ENCODE results near the gene CDC42. TPM values are rescaled to one million over a fixed set of nuclear protein-coding genes. Genes with fewer than 3 reads are reported as not detected.
A peak's percentile ranks its signal among the peaks of the same experiment; 100 is the strongest.

Gene CDC42
- total RNA-seq, 1 experiment from 2014 or later: 198 TPM

DNA sequence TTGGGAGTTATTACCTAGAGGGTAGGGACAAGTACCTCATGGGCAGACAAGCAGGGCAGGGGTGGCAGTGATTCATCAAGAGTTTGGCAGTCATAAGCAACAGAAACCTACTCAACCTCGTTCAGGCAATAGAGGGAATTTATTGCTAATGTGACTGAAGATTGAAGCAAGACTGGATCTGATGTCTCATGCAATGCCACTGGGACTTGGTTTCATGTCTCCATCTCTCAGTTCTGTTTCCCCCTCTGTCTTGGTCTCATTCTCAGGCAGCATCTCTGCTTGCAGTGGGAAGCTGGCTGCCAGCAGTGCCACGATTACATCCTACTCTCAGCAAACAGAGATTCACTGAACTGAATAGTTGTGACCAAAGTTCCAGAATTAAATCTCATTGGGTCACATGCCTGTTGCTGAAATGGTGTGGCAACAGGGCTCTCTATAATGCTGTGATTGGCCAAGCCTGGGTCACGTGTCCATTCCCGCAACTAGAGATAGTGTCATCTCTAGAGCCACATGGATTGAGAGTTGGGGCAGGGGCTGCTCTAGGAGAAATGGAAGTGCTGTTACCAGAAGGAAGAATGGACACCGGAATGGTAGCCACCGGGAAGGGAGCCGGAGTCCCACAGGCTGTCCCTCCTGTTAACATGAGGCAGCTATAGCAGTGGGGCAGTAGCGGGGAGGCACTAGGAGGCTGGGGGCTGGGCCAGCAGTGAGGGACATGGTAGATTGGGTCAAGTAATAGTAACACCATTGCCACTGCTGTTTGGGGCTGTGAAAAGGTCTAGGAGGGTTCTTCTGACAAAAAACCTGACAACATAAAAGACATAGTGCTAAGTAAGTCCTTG lies 3.9 kb upstream of the CDC42 start:
- no peak for TF ChIP-seq EZH2 (IDR thresholded peaks at IDR 0.05; ENCODE audit: borderline replicate concordance, low read depth, low read length, poor library complexity, severe bottlenecking)
- TF ChIP-seq, protein P1, sequence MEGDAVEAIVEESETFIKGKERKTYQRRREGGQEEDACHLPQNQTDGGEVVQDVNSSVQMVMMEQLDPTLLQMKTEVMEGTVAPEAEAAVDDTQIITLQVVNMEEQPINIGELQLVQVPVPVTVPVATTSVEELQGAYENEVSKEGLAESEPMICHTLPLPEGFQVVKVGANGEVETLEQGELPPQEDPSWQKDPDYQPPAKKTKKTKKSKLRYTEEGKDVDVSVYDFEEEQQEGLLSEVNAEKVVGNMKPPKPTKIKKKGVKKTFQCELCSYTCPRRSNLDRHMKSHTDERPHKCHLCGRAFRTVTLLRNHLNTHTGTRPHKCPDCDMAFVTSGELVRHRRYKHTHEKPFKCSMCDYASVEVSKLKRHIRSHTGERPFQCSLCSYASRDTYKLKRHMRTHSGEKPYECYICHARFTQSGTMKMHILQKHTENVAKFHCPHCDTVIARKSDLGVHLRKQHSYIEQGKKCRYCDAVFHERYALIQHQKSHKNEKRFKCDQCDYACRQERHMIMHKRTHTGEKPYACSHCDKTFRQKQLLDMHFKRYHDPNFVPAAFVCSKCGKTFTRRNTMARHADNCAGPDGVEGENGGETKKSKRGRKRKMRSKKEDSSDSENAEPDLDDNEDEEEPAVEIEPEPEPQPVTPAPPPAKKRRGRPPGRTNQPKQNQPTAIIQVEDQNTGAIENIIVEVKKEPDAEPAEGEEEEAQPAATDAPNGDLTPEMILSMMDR (conservative IDR thresholded peaks at IDR 0.05; ENCODE audit: low read depth, low read length): no peak
- DNase-seq (ENCODE audit: low spot score): no peak
- no peaks in the 10 kb centered on the region for H3K9me3 ChIP-seq (ENCODE audit: low read depth, low read length, poor library complexity, severe bottlenecking)
- H3K36me3 ChIP-seq (ENCODE audit: insufficient read depth, low read length, poor library complexity, severe bottlenecking): no peaks in the 10 kb centered on the region
- H3K4me1 ChIP-seq (ENCODE audit: insufficient read depth, low read length, poor library complexity, severe bottlenecking): peaks cover 7% of the 10 kb centered on the region
- no peak overlapping the region for H3K27ac ChIP-seq (ENCODE audit: low read depth, low read length, poor library complexity, severe bottlenecking)
- POLR2A ChIA-PET (ENCODE audit: low non-redundant PET): no interaction called here
- CTCF ChIA-PET: no interaction called here
- no TSS peak for BruUV-seq (replicated peaks)
- no peaks in the 10 kb centered on the region for H3K27me3 ChIP-seq (replicated peaks; ENCODE audit: insufficient read depth, low read depth, low read length, poor library complexity)
- H3K4me3 ChIP-seq (ENCODE audit: low read depth, low read length, poor library complexity, severe bottlenecking): no peak overlapping the region
- intact Hi-C loops (cut with micrococcal nuclease; ENCODE audit: unreplicated experiment): no loop called here

DNA sequence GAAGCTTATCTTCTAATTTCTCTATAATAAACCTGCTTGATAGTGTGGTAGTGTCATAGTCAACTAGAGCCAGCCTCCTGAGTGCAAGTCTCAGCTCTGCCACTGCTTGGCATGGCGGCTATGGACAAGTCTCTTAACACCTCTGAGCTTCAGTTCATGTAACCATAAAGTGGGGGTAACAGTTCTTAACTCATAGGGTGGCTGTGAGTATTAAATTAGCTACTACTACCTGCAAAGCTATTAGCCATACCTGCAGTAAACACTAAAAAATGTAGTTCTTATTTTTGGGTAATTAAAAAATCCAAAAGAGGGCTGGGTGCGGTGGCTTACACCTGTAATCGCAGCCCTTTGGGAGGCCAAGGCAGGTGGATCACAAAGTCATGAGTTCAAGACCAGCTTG lies 2.2 kb upstream of the CDC42 start:
- Histone ChIP-seq H3K4me3 (ENCODE audit: low read depth, low read length, poor library complexity, severe bottlenecking) (no peak overlapping the region), H3K27ac (ENCODE audit: low read depth, low read length, poor library complexity, severe bottlenecking) (no peak overlapping the region), H3K9me3 (ENCODE audit: low read depth, low read length, poor library complexity, severe bottlenecking) (no peaks in the 10 kb centered on the region), H3K27me3 (replicated peaks; ENCODE audit: insufficient read depth, low read depth, low read length, poor library complexity) (no peaks in the 10 kb centered on the region), H3K36me3 (ENCODE audit: insufficient read depth, low read length, poor library complexity, severe bottlenecking) (no peaks in the 10 kb centered on the region), H3K4me1 (ENCODE audit: insufficient read depth, low read length, poor library complexity, severe bottlenecking) (peaks cover 7% of the 10 kb centered on the region)
- TF ChIP-seq EZH2 (IDR thresholded peaks at IDR 0.05; ENCODE audit: borderline replicate concordance, low read depth, low read length, poor library complexity, severe bottlenecking): no peak
- no TSS peak for BruUV-seq (replicated peaks)
- no peak for DNase-seq (ENCODE audit: low spot score)
- intact Hi-C loops (cut with micrococcal nuclease; ENCODE audit: unreplicated experiment): no loop called here
- ChIA-PET CTCF (no interaction called here), POLR2A (ENCODE audit: low non-redundant PET) (no interaction called here)

DNA sequence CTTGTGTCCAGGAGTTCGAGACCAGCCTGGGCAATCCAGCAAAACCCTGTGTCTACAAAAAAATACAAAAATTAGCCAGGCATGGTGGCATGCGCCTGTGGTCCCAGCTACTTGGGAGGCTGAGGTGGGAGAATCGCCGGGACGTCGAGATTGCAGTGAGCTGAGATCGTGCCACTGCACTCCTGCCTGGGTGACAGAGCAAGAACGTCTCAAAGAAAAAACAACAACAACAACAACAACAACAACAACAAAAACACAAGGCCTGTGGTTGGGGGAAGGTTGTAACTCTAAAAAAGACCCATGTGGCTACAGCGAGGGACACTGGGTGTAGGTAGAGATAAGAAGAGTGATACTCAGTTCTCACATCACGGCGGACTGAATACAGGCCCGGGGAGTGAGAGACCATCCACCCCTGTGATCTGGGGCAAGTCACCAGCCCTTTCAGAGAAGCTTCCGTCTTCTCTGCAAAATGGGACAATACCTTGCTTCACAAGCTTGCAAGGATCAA lies 848 bp upstream of the CDC42 start:
- no TSS peak for BruUV-seq (replicated peaks)
- TF ChIP-seq, protein P1 (conservative IDR thresholded peaks at IDR 0.05; ENCODE audit: low read depth, low read length): no peak
- no peaks in the 10 kb centered on the region for H3K36me3 ChIP-seq (ENCODE audit: insufficient read depth, low read length, poor library complexity, severe bottlenecking)
- CTCF ChIA-PET: no interaction called here
- H3K9me3 ChIP-seq (ENCODE audit: low read depth, low read length, poor library complexity, severe bottlenecking): no peaks in the 10 kb centered on the region
- peaks cover 7% of the 10 kb centered on the region for H3K4me1 ChIP-seq (ENCODE audit: insufficient read depth, low read length, poor library complexity, severe bottlenecking)
- intact Hi-C loops (cut with micrococcal nuclease; ENCODE audit: unreplicated experiment): no loop called here
- H3K4me3 ChIP-seq (ENCODE audit: low read depth, low read length, poor library complexity, severe bottlenecking): peak overlapping the region; percentile 93
- DNase-seq (ENCODE audit: low spot score): no peak
- H3K27me3 ChIP-seq (replicated peaks; ENCODE audit: insufficient read depth, low read depth, low read length, poor library complexity): no peaks in the 10 kb centered on the region
- POLR2A ChIA-PET (ENCODE audit: low non-redundant PET): interaction anchor here (0.6 kb wide), 1 partner anchor 14 kb away, joined by 3 read pairs; no protein-coding TSS in a partner anchor
- no peak overlapping the region for H3K27ac ChIP-seq (ENCODE audit: low read depth, low read length, poor library complexity, severe bottlenecking)
